OCI-LY1 (cell line): Measurements from ENCODE around the gene UXT.

Source experiments
- H2AFZ ChIP-seq: fragments of 200-600 bp; sonication (generic), shearing (Covaris generic); 2 replicates; pipeline ENCODE4 v1.6.0; 2014; ENCODE audit warnings: antibody characterized with exemption, mild to moderate bottlenecking, low read length
- H3F3A ChIP-seq: fragments of 200-600 bp; sonication (generic), shearing (Covaris generic); 2 replicates; pipeline ENCODE4 v1.6.0; 2014; ENCODE audit warnings: mild to moderate bottlenecking, antibody characterized with exemption, low read length, moderate library complexity; ENCODE audit not compliant: insufficient read depth
- H3K27ac ChIP-seq: fragments of 200-600 bp; sonication (generic); 2 replicates; pipeline ENCODE4 v1.5.1; 2014; ENCODE audit warnings: low read length, mixed run types, mild to moderate bottlenecking, low read depth; ENCODE audit not compliant: poor library complexity, severe bottlenecking
- H3K27me3 ChIP-seq: fragments of 200-600 bp; sonication (generic); 2 replicates; pipeline ENCODE4 v1.6.0; 2014; ENCODE audit warnings: antibody characterized with exemption, mild to moderate bottlenecking, low read length, moderate library complexity; ENCODE audit not compliant: insufficient read depth
- H3K36me3 ChIP-seq: fragments of 200-600 bp; sonication (generic); 2 replicates; pipeline ENCODE4 v1.6.1; 2014; ENCODE audit warnings: mild to moderate bottlenecking, antibody characterized with exemption, low read length, moderate library complexity, mixed read lengths; ENCODE audit not compliant: insufficient read depth
- H3K4me1 ChIP-seq: fragments of 200-600 bp; sonication (generic); 2 replicates; pipeline ENCODE4 v1.5.1; 2014; ENCODE audit warnings: mild to moderate bottlenecking, low read length, moderate library complexity; ENCODE audit not compliant: insufficient read depth, severe bottlenecking
- H3K4me2 ChIP-seq: fragments of 200-600 bp; sonication (generic), shearing (Covaris generic); 2 replicates; pipeline ENCODE4 v1.6.1; 2014; ENCODE audit warnings: low read length
- H3K4me3 ChIP-seq: fragments of 200-600 bp; sonication (generic); 2 replicates; pipeline ENCODE4 v1.5.1; 2014; ENCODE audit warnings: low read length, low read depth, mild to moderate bottlenecking, mixed read lengths; ENCODE audit not compliant: poor library complexity, severe bottlenecking
- H3K79me2 ChIP-seq: fragments of 200-600 bp; shearing (Covaris generic); 2 replicates; pipeline ENCODE4 v1.6.1; 2016; ENCODE audit warnings: mixed run types, low read length, mixed read lengths; ENCODE audit not compliant: insufficient read depth
- H3K9ac ChIP-seq: fragments of 200-600 bp; sonication (generic), shearing (Covaris generic); 2 replicates; pipeline ENCODE4 v1.6.1; 2014; ENCODE audit warnings: mild to moderate bottlenecking, low read length, mixed read lengths
- H3K9me2 ChIP-seq: fragments of 200-600 bp; sonication (generic), shearing (Covaris generic); 2 replicates; pipeline ENCODE4 v1.6.1; 2014; ENCODE audit warnings: low read depth, mild to moderate bottlenecking, low read length, mixed read lengths
- H3K9me3 ChIP-seq: fragments of 200-600 bp; shearing (Covaris generic); 2 replicates; pipeline ENCODE4 v1.6.1; 2014; ENCODE audit warnings: low read length, mixed read lengths
- H4K20me1 ChIP-seq: fragments of 200-600 bp; sonication (generic), shearing (Covaris generic); 2 replicates; pipeline ENCODE4 v1.6.0; 2016; ENCODE audit warnings: mild to moderate bottlenecking, low read length; ENCODE audit not compliant: insufficient read depth
- EZH2 ChIP-seq: fragments of 200-600 bp; sonication (generic), shearing (Covaris generic); IDR thresholded peaks from 2 replicates; pipeline ENCODE4 v1.8.0; 2017; ENCODE audit warnings: borderline replicate concordance, mixed run types, mild to moderate bottlenecking, antibody characterized with exemption, low read length, moderate library complexity, mixed read lengths
- TF ChIP-seq, protein P1 (sequence below): fragments of 200-600 bp; sonication (generic), shearing (Covaris generic); IDR thresholded peaks from 2 replicates; pipeline ENCODE4 v1.5.1; 2017; ENCODE audit warnings: mild to moderate bottlenecking, antibody characterized with exemption, low read length, moderate library complexity, mixed read lengths

UXT gene

DNA sequence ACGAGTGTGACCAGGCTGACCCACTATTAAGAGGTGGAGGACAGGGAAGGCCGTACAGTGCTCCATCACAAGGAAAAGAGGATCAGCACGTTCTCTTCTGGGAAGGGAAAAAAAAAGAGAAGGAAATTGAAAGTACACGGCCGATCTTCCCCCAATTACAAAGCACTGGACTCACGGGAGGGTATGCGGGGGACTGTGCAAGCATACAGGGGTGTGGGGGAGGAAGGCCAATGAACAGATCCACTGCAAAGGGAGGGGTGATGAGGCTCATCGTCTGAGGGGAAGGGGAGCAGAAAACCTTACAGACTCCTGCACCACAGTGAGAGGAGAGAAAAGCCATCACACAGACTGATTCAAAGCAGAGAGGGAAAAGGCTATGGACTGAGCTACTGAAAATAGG, 9.7 kb downstream of the UXT start:
- peak overlapping the region; percentile 21 for H3K27ac ChIP-seq
- H3K9ac ChIP-seq, result peak overlapping the region; percentile 86
- H3K9me3 ChIP-seq, result no peaks in the 10 kb centered on the region
- peak overlapping the region; percentile 94 for H3K4me3 ChIP-seq
- no peaks in the 10 kb centered on the region for H3K79me2 ChIP-seq
- peaks cover 23% of the 10 kb centered on the region for H3K4me1 ChIP-seq
- TF ChIP-seq, protein P1, sequence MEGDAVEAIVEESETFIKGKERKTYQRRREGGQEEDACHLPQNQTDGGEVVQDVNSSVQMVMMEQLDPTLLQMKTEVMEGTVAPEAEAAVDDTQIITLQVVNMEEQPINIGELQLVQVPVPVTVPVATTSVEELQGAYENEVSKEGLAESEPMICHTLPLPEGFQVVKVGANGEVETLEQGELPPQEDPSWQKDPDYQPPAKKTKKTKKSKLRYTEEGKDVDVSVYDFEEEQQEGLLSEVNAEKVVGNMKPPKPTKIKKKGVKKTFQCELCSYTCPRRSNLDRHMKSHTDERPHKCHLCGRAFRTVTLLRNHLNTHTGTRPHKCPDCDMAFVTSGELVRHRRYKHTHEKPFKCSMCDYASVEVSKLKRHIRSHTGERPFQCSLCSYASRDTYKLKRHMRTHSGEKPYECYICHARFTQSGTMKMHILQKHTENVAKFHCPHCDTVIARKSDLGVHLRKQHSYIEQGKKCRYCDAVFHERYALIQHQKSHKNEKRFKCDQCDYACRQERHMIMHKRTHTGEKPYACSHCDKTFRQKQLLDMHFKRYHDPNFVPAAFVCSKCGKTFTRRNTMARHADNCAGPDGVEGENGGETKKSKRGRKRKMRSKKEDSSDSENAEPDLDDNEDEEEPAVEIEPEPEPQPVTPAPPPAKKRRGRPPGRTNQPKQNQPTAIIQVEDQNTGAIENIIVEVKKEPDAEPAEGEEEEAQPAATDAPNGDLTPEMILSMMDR, result no peak
- no peak for TF ChIP-seq EZH2
- H3K36me3 ChIP-seq, result peaks cover 23% of the 10 kb centered on the region
- H2AFZ ChIP-seq, result no peak overlapping the region
- no peaks in the 10 kb centered on the region for H3F3A ChIP-seq
- H3K9me2 ChIP-seq, result no peaks in the 10 kb centered on the region
- H4K20me1 ChIP-seq, result no peaks in the 10 kb centered on the region
- H3K27me3 ChIP-seq, result no peaks in the 10 kb centered on the region
- peak overlapping the region; percentile 82 for H3K4me2 ChIP-seq

DNA sequence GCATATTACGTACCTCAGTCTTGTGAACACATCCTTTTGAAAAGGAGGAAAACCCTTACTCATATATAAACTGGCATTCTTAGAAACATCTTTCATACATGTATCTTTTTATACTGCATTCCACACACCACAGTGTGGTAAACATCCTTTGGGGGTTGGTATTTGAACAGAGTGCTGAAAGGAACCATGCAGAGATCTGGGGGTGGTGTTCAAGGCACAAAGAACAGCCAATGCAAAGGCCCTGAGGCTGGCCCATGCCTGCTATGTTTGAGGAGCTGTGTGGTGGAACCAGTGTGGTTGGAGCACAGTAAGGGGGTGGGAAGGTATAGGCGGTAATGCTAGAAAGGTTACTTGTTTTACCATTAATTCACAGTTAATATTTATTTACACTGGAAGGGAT, 10.6 kb downstream of the UXT start:
- H3K27ac ChIP-seq, result no peak overlapping the region
- TF ChIP-seq, protein P1, result no peak
- TF ChIP-seq EZH2, result no peak
- no peaks in the 10 kb centered on the region for H3K9me2 ChIP-seq
- H3K4me1 ChIP-seq, result peaks cover 23% of the 10 kb centered on the region
- H3K27me3 ChIP-seq, result no peaks in the 10 kb centered on the region
- H3K9ac ChIP-seq, result no peak overlapping the region
- H3K9me3 ChIP-seq, result no peaks in the 10 kb centered on the region
- no peaks in the 10 kb centered on the region for H3K79me2 ChIP-seq
- H2AFZ ChIP-seq, result no peak overlapping the region
- H4K20me1 ChIP-seq, result no peaks in the 10 kb centered on the region
- H3F3A ChIP-seq, result no peaks in the 10 kb centered on the region
- peaks cover 21% of the 10 kb centered on the region for H3K36me3 ChIP-seq
- H3K4me2 ChIP-seq, result peak overlapping the region; percentile 82; the same call in 1 of the 2 replicates
- no peak overlapping the region for H3K4me3 ChIP-seq

- Histone ChIP-seq H3K27me3 (no peaks in the 10 kb centered on the region), H4K20me1 (no peaks in the 10 kb centered on the region), H3K4me3 (no peak overlapping the region), H3K79me2 (no peaks in the 10 kb centered on the region), H3K9me3 (no peaks in the 10 kb centered on the region), H3K27ac (no peak overlapping the region), H3K9me2 (no peaks in the 10 kb centered on the region), H3F3A (no peaks in the 10 kb centered on the region), H2AFZ (no peak overlapping the region), H3K4me1 (peaks cover 22% of the 10 kb centered on the region), H3K9ac (no peak overlapping the region), H3K4me2 (no peak overlapping the region), H3K36me3 (peaks cover 26% of the 10 kb centered on the region)
- TF ChIP-seq EZH2, result no peak
- TF ChIP-seq, protein P1, result no peak
These were observed 12.3 kb downstream of the UXT start for GRCh38 chrX:47646636-47647035.
